Activated naive CD8-positive, alpha-beta T cell (primary cell): ENCODE data around the gene ILDR1.
A peak's percentile ranks its signal among the peaks of the same experiment; 100 is the strongest.

Source experiments
- H3K27ac Mint-ChIP-seq: one replicate; pipeline ENCODE4 v1.8.0; 2021; ENCODE audit warnings: mixed read lengths
- H3K27me3 Mint-ChIP-seq: one replicate; pipeline ENCODE4 v1.8.0; 2021; ENCODE audit warnings: mixed read lengths
- H3K36me3 Mint-ChIP-seq: one replicate; pipeline ENCODE4 v1.8.0; 2021; ENCODE audit warnings: mixed read lengths
- H3K4me1 Mint-ChIP-seq: one replicate; pipeline ENCODE4 v1.8.0; 2021; ENCODE audit warnings: low read depth, mixed read lengths
- H3K4me3 Mint-ChIP-seq: one replicate; pipeline ENCODE4 v1.8.0; 2021; ENCODE audit warnings: mild to moderate bottlenecking, mixed read lengths
- H3K9me3 Mint-ChIP-seq: one replicate; pipeline ENCODE4 v1.8.0; 2021; ENCODE audit warnings: low read depth, mixed read lengths

The ILDR1 gene

GRCh38 chr3:122031123-122031468 lies 9.0 kb upstream of the ILDR1 start:
- Mint-ChIP-seq H3K27me3 (peaks cover 3% of the 10 kb centered on the region), H3K36me3 (no peaks in the 10 kb centered on the region), H3K27ac (no peak overlapping the region), H3K4me1 (peaks cover 4% of the 10 kb centered on the region), H3K9me3 (peaks cover 7% of the 10 kb centered on the region), H3K4me3 (no peak overlapping the region)

GRCh38 chr3:122030381-122031122 lies 8.5 kb upstream of the ILDR1 start:
- Mint-ChIP-seq H3K9me3 (peaks cover 1% of the 10 kb centered on the region), H3K27me3 (peaks cover 3% of the 10 kb centered on the region), H3K4me3 (no peak overlapping the region), H3K4me1 (peaks cover 4% of the 10 kb centered on the region), H3K36me3 (no peaks in the 10 kb centered on the region), H3K27ac (no peak overlapping the region)

GRCh38 chr3:122025296-122025695 lies 3.2 kb upstream of the ILDR1 start:
- Mint-ChIP-seq H3K27me3 (peaks cover 11% of the 10 kb centered on the region), H3K36me3 (no peaks in the 10 kb centered on the region), H3K27ac (no peak overlapping the region), H3K4me3 (no peak overlapping the region), H3K4me1 (peaks cover 3% of the 10 kb centered on the region), H3K9me3 (no peaks in the 10 kb centered on the region)

- Mint-ChIP-seq H3K4me1 (peaks cover 2% of the 10 kb centered on the region), H3K27me3 (peaks cover 15% of the 10 kb centered on the region), H3K9me3 (no peaks in the 10 kb centered on the region), H3K27ac (no peak overlapping the region), H3K4me3 (no peak overlapping the region), H3K36me3 (no peaks in the 10 kb centered on the region)
Measured at GRCh38 chr3:122024800-122025199, 2.8 kb upstream of the ILDR1 start.

GRCh38 chr3:122023335-122023910 lies 1.4 kb upstream of the ILDR1 start:
- no peak overlapping the region for H3K27ac Mint-ChIP-seq
- peaks cover 22% of the 10 kb centered on the region for H3K27me3 Mint-ChIP-seq
- no peaks in the 10 kb centered on the region for H3K36me3 Mint-ChIP-seq
- no peaks in the 10 kb centered on the region for H3K9me3 Mint-ChIP-seq
- peaks cover 2% of the 10 kb centered on the region for H3K4me1 Mint-ChIP-seq
- no peak overlapping the region for H3K4me3 Mint-ChIP-seq

GRCh38 chr3:122021037-122021436 lies 1.0 kb downstream of the ILDR1 start:
- Mint-ChIP-seq H3K9me3 (no peaks in the 10 kb centered on the region), H3K4me3 (peak overlapping the region; percentile 8), H3K4me1 (peaks cover 2% of the 10 kb centered on the region), H3K36me3 (no peaks in the 10 kb centered on the region), H3K27ac (no peak overlapping the region), H3K27me3 (peaks cover 32% of the 10 kb centered on the region)

- Mint-ChIP-seq H3K27me3 (peaks cover 36% of the 10 kb centered on the region), H3K9me3 (no peaks in the 10 kb centered on the region), H3K4me3 (no peak overlapping the region), H3K36me3 (no peaks in the 10 kb centered on the region), H3K4me1 (peaks cover 2% of the 10 kb centered on the region), H3K27ac (no peak overlapping the region)
Measured at GRCh38 chr3:122019493-122019892, 2.6 kb downstream of the ILDR1 start.

GRCh38 chr3:122014741-122015140 lies 7.3 kb downstream of the ILDR1 start:
- H3K27ac Mint-ChIP-seq: no peak overlapping the region
- peaks cover 1% of the 10 kb centered on the region for H3K4me1 Mint-ChIP-seq
- H3K27me3 Mint-ChIP-seq: peaks cover 20% of the 10 kb centered on the region
- H3K4me3 Mint-ChIP-seq: no peak overlapping the region
- no peaks in the 10 kb centered on the region for H3K36me3 Mint-ChIP-seq
- H3K9me3 Mint-ChIP-seq: no peaks in the 10 kb centered on the region

GRCh38 chr3:122013448-122013925 lies 8.6 kb downstream of the ILDR1 start:
- Mint-ChIP-seq H3K4me3 (no peak overlapping the region), H3K27ac (no peak overlapping the region), H3K4me1 (peaks cover 1% of the 10 kb centered on the region), H3K9me3 (no peaks in the 10 kb centered on the region), H3K27me3 (peaks cover 14% of the 10 kb centered on the region), H3K36me3 (no peaks in the 10 kb centered on the region)

- H3K9me3 Mint-ChIP-seq: no peaks in the 10 kb centered on the region
- no peaks in the 10 kb centered on the region for H3K36me3 Mint-ChIP-seq
- H3K4me3 Mint-ChIP-seq: no peak overlapping the region
- H3K27ac Mint-ChIP-seq: no peak overlapping the region
- H3K27me3 Mint-ChIP-seq: peaks cover 11% of the 10 kb centered on the region
- H3K4me1 Mint-ChIP-seq: peaks cover 1% of the 10 kb centered on the region
Measured at GRCh38 chr3:122012821-122013220, 9.2 kb downstream of the ILDR1 start.

GRCh38 chr3:122011396-122011795 lies 10.7 kb downstream of the ILDR1 start:
- peaks cover 1% of the 10 kb centered on the region for H3K4me1 Mint-ChIP-seq
- no peaks in the 10 kb centered on the region for H3K36me3 Mint-ChIP-seq
- H3K4me3 Mint-ChIP-seq: no peak overlapping the region
- H3K27ac Mint-ChIP-seq: no peak overlapping the region
- H3K27me3 Mint-ChIP-seq: peaks cover 6% of the 10 kb centered on the region
- no peaks in the 10 kb centered on the region for H3K9me3 Mint-ChIP-seq

- no peak overlapping the region for H3K27ac Mint-ChIP-seq
- H3K9me3 Mint-ChIP-seq: no peaks in the 10 kb centered on the region
- H3K27me3 Mint-ChIP-seq: no peaks in the 10 kb centered on the region
- peaks cover 1% of the 10 kb centered on the region for H3K4me1 Mint-ChIP-seq
- H3K36me3 Mint-ChIP-seq: no peaks in the 10 kb centered on the region
- H3K4me3 Mint-ChIP-seq: no peak overlapping the region
Measured at GRCh38 chr3:122010506-122010905, 11.5 kb downstream of the ILDR1 start.

GRCh38 chr3:122008166-122008565 lies 13.9 kb downstream of the ILDR1 start:
- no peaks in the 10 kb centered on the region for H3K4me1 Mint-ChIP-seq
- H3K36me3 Mint-ChIP-seq: no peaks in the 10 kb centered on the region
- no peaks in the 10 kb centered on the region for H3K9me3 Mint-ChIP-seq
- H3K4me3 Mint-ChIP-seq: no peak overlapping the region
- peaks cover 5% of the 10 kb centered on the region for H3K27me3 Mint-ChIP-seq
- H3K27ac Mint-ChIP-seq: no peak overlapping the region

- no peak overlapping the region for H3K27ac Mint-ChIP-seq
- H3K4me3 Mint-ChIP-seq: no peak overlapping the region
- peaks cover 8% of the 10 kb centered on the region for H3K27me3 Mint-ChIP-seq
- H3K9me3 Mint-ChIP-seq: no peaks in the 10 kb centered on the region
- no peaks in the 10 kb centered on the region for H3K4me1 Mint-ChIP-seq
- no peaks in the 10 kb centered on the region for H3K36me3 Mint-ChIP-seq
Measured at GRCh38 chr3:122006267-122006666, 15.8 kb downstream of the ILDR1 start.

GRCh38 chr3:122004991-122005565 lies 17.0 kb downstream of the ILDR1 start:
- Mint-ChIP-seq H3K4me1 (no peaks in the 10 kb centered on the region), H3K27ac (no peak overlapping the region), H3K4me3 (no peak overlapping the region), H3K27me3 (peaks cover 11% of the 10 kb centered on the region), H3K36me3 (no peaks in the 10 kb centered on the region), H3K9me3 (no peaks in the 10 kb centered on the region)
